HUES48 (cell line): Measurements from ENCODE around the gene LRRTM4.
"Not testable (repeated sequence)": the region's sequence is repeated elsewhere in the genome, so short reads cannot be mapped to it uniquely, and the experiment has no call there.

ENCODE experiments used
- H3K27ac ChIP-seq: one replicate; pipeline ENCODE4 v1.7.0; 2013; ENCODE audit warnings: low read depth, low read length, inconsistent platforms
- H3K27me3 ChIP-seq: 2 replicates; pipeline ENCODE4 v1.6.1; 2013; ENCODE audit warnings: mild to moderate bottlenecking, low read length; ENCODE audit not compliant: control insufficient read depth, insufficient read depth
- H3K36me3 ChIP-seq: 2 replicates; pipeline ENCODE4 v1.6.1; 2013; ENCODE audit warnings: low read length; ENCODE audit not compliant: control insufficient read depth, insufficient read depth
- H3K4me1 ChIP-seq: 2 replicates; pipeline ENCODE4 v1.6.1; 2013; ENCODE audit warnings: mild to moderate bottlenecking, low read length; ENCODE audit not compliant: control insufficient read depth, insufficient read depth
- H3K4me3 ChIP-seq: 2 replicates; pipeline ENCODE4 v1.5.1; 2013; ENCODE audit warnings: mild to moderate bottlenecking, low read depth, low read length
- H3K9ac ChIP-seq: 2 replicates; pipeline ENCODE4 v1.6.1; 2013; ENCODE audit warnings: mild to moderate bottlenecking, low read depth, low read length, moderate library complexity
- H3K9me3 ChIP-seq: 2 replicates; pipeline ENCODE4 v1.6.1; 2013; ENCODE audit warnings: low read length; ENCODE audit not compliant: control insufficient read depth, insufficient read depth

The LRRTM4 gene

GRCh38 chr2:76826691-76827090 lies 695.5 kb downstream of the LRRTM4 start:
- Histone ChIP-seq H3K4me3 (no peak overlapping the region), H3K36me3 (no peaks in the 10 kb centered on the region), H3K27me3 (no peaks in the 10 kb centered on the region), H3K9ac (no peak overlapping the region), H3K9me3 (no peaks in the 10 kb centered on the region), H3K4me1 (peaks cover 13% of the 10 kb centered on the region), H3K27ac (no peak overlapping the region)

- Histone ChIP-seq H3K4me3 (no peak overlapping the region), H3K4me1 (peaks cover 13% of the 10 kb centered on the region), H3K27me3 (no peaks in the 10 kb centered on the region), H3K9ac (no peak overlapping the region), H3K9me3 (no peaks in the 10 kb centered on the region), H3K36me3 (no peaks in the 10 kb centered on the region), H3K27ac (no peak overlapping the region)
Measured at GRCh38 chr2:76825140-76825970, 696.8 kb downstream of the LRRTM4 start.

GRCh38 chr2:76821731-76822130 lies 700.4 kb downstream of the LRRTM4 start:
- no peak overlapping the region for H3K9ac ChIP-seq
- H3K4me1 ChIP-seq: peaks cover 13% of the 10 kb centered on the region
- no peaks in the 10 kb centered on the region for H3K9me3 ChIP-seq
- no peak overlapping the region for H3K4me3 ChIP-seq
- H3K27me3 ChIP-seq: no peaks in the 10 kb centered on the region
- no peak overlapping the region for H3K27ac ChIP-seq
- H3K36me3 ChIP-seq: no peaks in the 10 kb centered on the region

DNA sequence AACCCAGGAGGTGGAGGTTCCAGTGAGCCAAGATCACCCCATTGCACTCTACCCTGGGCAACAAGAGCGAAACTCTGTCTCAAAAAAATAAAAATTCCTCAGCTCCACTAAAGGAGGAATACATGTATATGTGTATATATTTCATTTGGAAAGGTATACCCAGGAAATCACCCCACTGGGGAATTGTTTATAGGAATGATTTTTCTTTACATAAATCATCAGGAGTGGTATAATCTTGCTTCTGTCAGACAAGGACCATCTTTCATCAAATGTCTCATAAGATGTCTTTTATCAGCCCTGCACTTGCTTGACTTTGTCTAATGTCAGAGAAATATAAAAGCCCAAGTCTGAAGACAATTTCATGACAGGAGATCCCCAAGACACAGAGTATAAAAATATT lies 709.1 kb downstream of the LRRTM4 start:
- Histone ChIP-seq H3K4me1 (peaks cover 16% of the 10 kb centered on the region), H3K9ac (no peak overlapping the region), H3K27me3 (no peaks in the 10 kb centered on the region), H3K4me3 (no peak overlapping the region), H3K9me3 (no peaks in the 10 kb centered on the region), H3K27ac (no peak overlapping the region), H3K36me3 (no peaks in the 10 kb centered on the region)

- Histone ChIP-seq H3K9ac (no peak overlapping the region), H3K27me3 (no peaks in the 10 kb centered on the region), H3K4me3 (no peak overlapping the region), H3K9me3 (no peaks in the 10 kb centered on the region), H3K27ac (no peak overlapping the region), H3K36me3 (no peaks in the 10 kb centered on the region), H3K4me1 (peaks cover 16% of the 10 kb centered on the region)
Measured at GRCh38 chr2:76812156-76812555, 710.0 kb downstream of the LRRTM4 start.

GRCh38 chr2:76809136-76809535 lies 713.0 kb downstream of the LRRTM4 start:
- peaks cover 10% of the 10 kb centered on the region for H3K4me1 ChIP-seq
- no peaks in the 10 kb centered on the region for H3K36me3 ChIP-seq
- H3K27me3 ChIP-seq: no peaks in the 10 kb centered on the region
- no peak overlapping the region for H3K9ac ChIP-seq
- no peak overlapping the region for H3K4me3 ChIP-seq
- H3K27ac ChIP-seq: no peak overlapping the region
- no peaks in the 10 kb centered on the region for H3K9me3 ChIP-seq

DNA sequence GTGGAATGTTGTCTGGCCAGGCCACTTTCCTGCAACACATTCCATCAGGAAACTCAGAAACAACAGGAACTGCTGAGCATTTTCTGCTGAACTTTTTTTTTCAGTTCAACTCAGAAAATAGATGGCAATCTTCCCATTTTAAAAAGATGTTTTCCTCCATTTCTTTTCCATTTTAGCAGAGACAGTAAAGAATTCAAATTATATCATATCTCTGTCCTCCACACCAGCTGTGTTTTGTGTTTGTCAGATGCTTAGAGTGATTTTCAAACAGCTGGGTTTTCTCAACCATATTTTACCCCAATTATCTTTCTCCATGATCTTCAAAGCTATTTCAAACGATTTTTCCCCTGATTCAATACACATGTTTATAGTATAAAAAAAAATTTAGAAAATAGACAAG lies 713.4 kb downstream of the LRRTM4 start:
- Histone ChIP-seq H3K27me3 (no peaks in the 10 kb centered on the region), H3K27ac (no peak overlapping the region), H3K36me3 (no peaks in the 10 kb centered on the region), H3K9me3 (no peaks in the 10 kb centered on the region), H3K4me1 (peaks cover 10% of the 10 kb centered on the region), H3K4me3 (no peak overlapping the region), H3K9ac (no peak overlapping the region)

DNA sequence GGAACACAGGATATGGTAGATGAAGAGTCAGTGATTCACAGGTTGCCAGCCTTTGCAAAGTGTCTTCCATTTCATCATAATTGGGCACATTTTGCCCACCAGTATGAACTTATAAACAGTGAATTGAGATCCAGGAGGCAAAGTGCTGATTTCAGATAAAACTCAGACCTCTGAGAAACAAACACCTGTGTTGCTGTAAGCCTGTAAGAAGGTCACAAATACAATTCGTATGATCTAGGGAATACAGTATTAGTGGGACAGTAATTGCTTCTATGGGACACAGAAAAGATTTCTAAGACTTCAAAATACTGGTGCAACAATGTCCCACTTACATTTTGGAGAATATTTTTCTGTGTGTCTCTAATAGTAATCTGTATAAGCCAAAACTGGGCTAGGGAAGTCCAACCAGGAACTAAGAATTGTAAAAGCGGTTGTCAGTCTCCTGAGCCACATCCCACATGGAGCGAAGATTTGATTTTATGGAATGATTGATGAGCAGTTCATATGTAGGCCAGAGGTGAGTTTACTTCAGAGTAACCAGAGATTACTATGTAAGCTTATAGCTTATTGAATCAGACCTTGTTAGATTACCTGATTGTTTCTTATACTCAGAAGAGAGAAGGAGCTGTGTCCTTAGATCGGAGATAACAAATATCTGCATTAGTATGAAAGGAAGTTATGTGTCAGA lies 728.4 kb downstream of the LRRTM4 start:
- Histone ChIP-seq H3K36me3 (no peaks in the 10 kb centered on the region), H3K27me3 (no peaks in the 10 kb centered on the region), H3K27ac (peak overlapping the region; percentile 14), H3K4me3 (no peak overlapping the region), H3K9me3 (no peaks in the 10 kb centered on the region), H3K4me1 (no peaks in the 10 kb centered on the region), H3K9ac (no peak overlapping the region)

DNA sequence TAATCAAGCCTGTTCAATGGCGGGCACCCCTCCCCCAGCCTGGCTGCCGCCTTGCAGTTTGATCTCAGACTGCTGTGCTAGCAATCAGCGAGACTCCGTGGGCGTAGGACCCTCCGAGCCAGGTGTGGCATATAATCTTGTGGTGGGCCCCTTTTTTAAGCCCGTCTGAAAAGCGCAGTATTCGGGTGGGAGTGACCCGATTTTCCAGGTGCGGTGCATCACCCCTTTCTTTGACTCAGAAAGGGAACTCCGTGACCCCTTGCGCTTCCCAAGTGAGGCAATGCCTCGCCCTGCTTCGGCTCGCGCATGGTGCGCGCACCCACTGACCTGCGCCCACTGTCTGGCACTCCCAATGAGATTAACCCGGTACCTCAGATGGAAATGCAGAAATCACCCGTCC lies 740.9 kb downstream of the LRRTM4 start:
- peak overlapping the region; percentile 65 for H3K4me3 ChIP-seq
- H3K27me3 ChIP-seq, H3K36me3 ChIP-seq, H3K27ac ChIP-seq, H3K9me3 ChIP-seq: not testable (repeated sequence)
- H3K9ac ChIP-seq: peak overlapping the region; percentile 76; the same call in 1 of the 2 replicates
- peaks cover 19% of the 10 kb centered on the region; the same call in 1 of the 2 replicates for H3K4me1 ChIP-seq

- H3K9me3 ChIP-seq: no peaks in the 10 kb centered on the region
- H3K27ac ChIP-seq: no peak overlapping the region
Measured at GRCh38 chr2:76763276-76763675, 758.9 kb downstream of the LRRTM4 start.

GRCh38 chr2:76760367-76760704 lies 761.8 kb downstream of the LRRTM4 start:
- Histone ChIP-seq H3K27ac (no peak overlapping the region), H3K27me3 (no peaks in the 10 kb centered on the region), H3K4me3 (no peak overlapping the region), H3K9me3 (no peaks in the 10 kb centered on the region), H3K36me3 (no peaks in the 10 kb centered on the region), H3K4me1 (peaks cover 41% of the 10 kb centered on the region), H3K9ac (no peak overlapping the region)

More at GRCh38 chr2:76763276-76763675, 758.9 kb downstream of the LRRTM4 start:
- Histone ChIP-seq H3K36me3 (no peaks in the 10 kb centered on the region), H3K27me3 (no peaks in the 10 kb centered on the region), H3K9ac (no peak overlapping the region), H3K4me3 (no peak overlapping the region), H3K4me1 (peaks cover 28% of the 10 kb centered on the region)
